Testis (tissue), 2 donors: ENCODE data around the gene CPNE9.

Experiments used
- POLR2A ChIP-seq: fragments of 450-650 bp; IDR thresholded peaks from one replicate; pipeline ENCODE4 v1.6.1; 2017; ENCODE audit warnings: antibody characterized with exemption, mild to moderate bottlenecking, moderate library complexity
- TF ChIP-seq, protein P1 (sequence below), 3 experiments: fragments of 450-650 bp in 2 of 3; fragments of 200-600 bp in 1 of 3; sonication (generic) in 1 of 3; IDR thresholded peaks; one replicate each; pipeline ENCODE4 v1.5.1; 2016 to 2019; ENCODE audit warnings: antibody characterized with exemption in 3 of 3, mild to moderate bottlenecking in 2 of 3, moderate library complexity in 1 of 3

DNA sequence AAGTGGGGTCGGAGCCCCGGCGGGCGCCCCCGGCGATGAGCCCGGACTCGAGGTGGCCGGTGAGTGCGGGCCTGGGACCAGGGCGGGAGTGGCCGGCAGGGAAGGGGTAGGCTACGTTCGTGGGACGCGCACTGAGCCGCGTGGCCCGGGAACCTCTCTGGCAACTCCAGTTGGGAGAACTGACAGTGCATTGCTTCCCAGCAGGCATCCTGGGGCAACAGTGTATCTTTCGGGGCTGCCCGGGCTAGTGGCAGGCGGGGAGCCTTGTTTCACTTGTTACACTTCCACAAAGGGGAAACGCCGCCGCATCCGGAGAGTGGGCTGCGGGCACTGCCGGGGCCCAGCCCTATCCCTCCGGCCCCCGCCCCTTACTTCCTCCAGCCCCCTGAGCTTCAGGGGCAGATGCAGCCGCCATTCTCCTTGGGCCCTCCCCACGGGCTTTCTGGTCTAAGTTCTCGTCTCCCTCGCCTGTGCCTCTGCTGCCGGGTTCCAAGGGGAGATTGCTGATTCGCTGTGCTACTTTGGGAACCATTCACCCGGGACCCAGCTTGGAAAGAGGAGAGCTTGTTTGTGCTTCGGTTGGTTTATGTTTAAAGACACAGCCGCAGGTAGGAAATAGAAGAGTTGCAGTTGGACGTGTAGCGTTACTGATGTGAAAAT, 28.6 kb downstream of the CPNE9 start:
- TF ChIP-seq, protein P1, sequence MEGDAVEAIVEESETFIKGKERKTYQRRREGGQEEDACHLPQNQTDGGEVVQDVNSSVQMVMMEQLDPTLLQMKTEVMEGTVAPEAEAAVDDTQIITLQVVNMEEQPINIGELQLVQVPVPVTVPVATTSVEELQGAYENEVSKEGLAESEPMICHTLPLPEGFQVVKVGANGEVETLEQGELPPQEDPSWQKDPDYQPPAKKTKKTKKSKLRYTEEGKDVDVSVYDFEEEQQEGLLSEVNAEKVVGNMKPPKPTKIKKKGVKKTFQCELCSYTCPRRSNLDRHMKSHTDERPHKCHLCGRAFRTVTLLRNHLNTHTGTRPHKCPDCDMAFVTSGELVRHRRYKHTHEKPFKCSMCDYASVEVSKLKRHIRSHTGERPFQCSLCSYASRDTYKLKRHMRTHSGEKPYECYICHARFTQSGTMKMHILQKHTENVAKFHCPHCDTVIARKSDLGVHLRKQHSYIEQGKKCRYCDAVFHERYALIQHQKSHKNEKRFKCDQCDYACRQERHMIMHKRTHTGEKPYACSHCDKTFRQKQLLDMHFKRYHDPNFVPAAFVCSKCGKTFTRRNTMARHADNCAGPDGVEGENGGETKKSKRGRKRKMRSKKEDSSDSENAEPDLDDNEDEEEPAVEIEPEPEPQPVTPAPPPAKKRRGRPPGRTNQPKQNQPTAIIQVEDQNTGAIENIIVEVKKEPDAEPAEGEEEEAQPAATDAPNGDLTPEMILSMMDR (IDR thresholded peaks at IDR 0.05), result no peak
- TF ChIP-seq POLR2A, result no peak
